ENCODE results near the gene NDFIP1. TPM values are rescaled to one million over a fixed set of nuclear protein-coding genes. Genes with fewer than 3 reads are reported as not detected.

NDFIP1 gene
- total RNA-seq, 4 donors from 2014 or later = 19.1 to 92.2 (median 65.6) TPM

DNA sequence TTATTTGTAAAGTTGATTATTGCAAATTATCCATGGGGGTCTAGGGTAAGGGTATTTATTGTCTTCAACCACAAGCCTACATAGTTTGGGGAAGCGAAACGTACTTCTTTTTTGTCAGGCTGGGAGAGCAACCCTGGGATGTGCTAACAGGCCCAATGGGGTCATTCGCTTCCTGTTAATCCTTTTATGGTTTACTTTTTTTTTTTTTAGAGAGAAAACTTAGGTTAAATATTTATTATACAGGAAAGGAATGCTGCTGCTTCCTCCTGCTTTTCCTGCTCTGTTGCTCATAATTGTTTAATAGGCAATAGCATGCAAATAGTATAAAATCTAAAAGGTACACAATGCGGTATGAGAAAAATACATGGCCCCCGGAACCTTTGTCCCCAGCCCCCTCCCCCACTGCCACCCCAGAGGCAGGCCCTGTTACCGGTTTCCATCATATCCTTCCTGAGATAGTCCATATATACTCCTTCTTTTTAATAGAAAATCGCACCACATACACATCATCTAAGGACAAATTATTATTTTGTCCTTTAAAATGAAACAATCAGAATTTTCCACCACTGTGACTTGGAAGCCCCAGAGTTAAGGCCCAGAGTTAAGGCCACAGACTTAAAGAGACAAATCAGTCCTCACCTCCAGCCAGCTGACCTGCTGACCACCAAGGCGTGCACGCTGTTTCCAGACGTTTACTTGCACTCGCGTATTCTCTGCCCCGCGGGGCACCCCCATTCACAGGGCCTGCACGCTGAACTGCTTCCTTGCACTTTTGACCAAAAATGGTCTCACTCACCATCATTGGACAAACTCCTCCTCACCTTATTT, 83.9 kb downstream of the NDFIP1 start:
- Histone ChIP-seq H3K27ac (no peak overlapping the region), H3K36me3 (no peaks in the 10 kb centered on the region), H3K27me3 (no peaks in the 10 kb centered on the region), H3K4me1 (no peaks in the 10 kb centered on the region), H3K9me3 (no peaks in the 10 kb centered on the region), H3K4me3 (no peak overlapping the region)
- in situ Hi-C loops (cut with MboI; ENCODE audit: low pct_ligation_motif_present in 1 of 4, low pct_unique_long_range_greater_than_20kb in 1 of 4, low sequenced_read_pairs in 3 of 4) (no loop called here), intact Hi-C loops (cut with DNase I; ENCODE audit: low total_unique reads) (no loop called here)
- no peak for DNase-seq
- 74 to 75% methylated on average over 14 to 15 of the region's 15 CpGs for WGBS, 2 donors (ENCODE audit: low coverage in 1 of 2)
- TF ChIP-seq POLR2A (IDR thresholded peaks at IDR 0.05) = no peak
- TF ChIP-seq, protein P1, sequence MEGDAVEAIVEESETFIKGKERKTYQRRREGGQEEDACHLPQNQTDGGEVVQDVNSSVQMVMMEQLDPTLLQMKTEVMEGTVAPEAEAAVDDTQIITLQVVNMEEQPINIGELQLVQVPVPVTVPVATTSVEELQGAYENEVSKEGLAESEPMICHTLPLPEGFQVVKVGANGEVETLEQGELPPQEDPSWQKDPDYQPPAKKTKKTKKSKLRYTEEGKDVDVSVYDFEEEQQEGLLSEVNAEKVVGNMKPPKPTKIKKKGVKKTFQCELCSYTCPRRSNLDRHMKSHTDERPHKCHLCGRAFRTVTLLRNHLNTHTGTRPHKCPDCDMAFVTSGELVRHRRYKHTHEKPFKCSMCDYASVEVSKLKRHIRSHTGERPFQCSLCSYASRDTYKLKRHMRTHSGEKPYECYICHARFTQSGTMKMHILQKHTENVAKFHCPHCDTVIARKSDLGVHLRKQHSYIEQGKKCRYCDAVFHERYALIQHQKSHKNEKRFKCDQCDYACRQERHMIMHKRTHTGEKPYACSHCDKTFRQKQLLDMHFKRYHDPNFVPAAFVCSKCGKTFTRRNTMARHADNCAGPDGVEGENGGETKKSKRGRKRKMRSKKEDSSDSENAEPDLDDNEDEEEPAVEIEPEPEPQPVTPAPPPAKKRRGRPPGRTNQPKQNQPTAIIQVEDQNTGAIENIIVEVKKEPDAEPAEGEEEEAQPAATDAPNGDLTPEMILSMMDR (IDR thresholded peaks at IDR 0.05) = no peak
- TF ChIP-seq POLR2AphosphoS5 (IDR thresholded peaks at IDR 0.05) = no peak
- no peak for TF ChIP-seq EP300 (IDR thresholded peaks at IDR 0.05; ENCODE audit: low read depth)

DNA sequence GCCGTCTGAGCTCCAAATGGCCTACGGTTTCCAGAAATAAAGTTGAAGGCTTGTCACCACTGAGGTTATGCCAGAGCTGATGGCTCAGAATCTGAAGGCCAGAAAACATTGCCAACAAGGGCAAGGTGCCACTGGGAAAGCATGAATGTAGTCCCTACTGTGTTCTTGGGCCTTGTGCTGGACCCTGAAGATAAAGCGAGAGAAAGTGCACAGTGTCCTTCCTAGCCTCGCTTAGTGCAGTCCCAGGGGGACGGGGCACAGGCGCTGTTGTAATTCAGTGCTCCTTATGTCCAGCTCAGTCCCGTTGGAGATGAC, 84.5 kb downstream of the NDFIP1 start:
- intact Hi-C loops (cut with DNase I; ENCODE audit: low total_unique reads) = no loop called here

DNA sequence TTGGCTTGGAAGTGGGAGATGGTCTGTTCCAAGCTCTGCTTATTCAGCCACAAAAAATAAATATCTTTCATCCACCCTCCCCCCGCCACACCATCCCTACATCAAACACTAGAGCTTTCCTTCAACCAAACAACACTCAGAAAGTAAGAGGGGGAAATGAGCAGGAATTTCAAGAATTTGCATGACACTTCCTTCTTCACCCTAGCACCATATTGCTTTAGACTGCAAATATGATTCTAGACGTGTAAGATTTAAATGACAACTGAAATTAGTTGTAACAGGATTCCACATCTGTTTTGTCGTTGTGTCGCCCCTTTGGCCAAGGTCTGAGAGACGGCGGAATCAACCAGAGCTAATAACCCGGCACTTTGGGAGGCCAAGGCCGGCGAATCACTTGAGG, 88.5 kb downstream of the NDFIP1 start:
- no peaks in the 10 kb centered on the region for H3K9me3 ChIP-seq
- H3K27ac ChIP-seq = no peak overlapping the region
- intact Hi-C loops (cut with DNase I; ENCODE audit: low total_unique reads) (no loop called here), in situ Hi-C loops (cut with MboI; ENCODE audit: low pct_ligation_motif_present in 1 of 4, low pct_unique_long_range_greater_than_20kb in 1 of 4, low sequenced_read_pairs in 3 of 4) (no loop called here)
- no peaks in the 10 kb centered on the region for H3K27me3 ChIP-seq
- WGBS, 2 donors (ENCODE audit: low coverage in 1 of 2) = 85 to 90% methylated on average over 9 of the region's 9 CpGs
- no peaks in the 10 kb centered on the region for H3K4me1 ChIP-seq
- no peak overlapping the region for H3K4me3 ChIP-seq
- DNase-seq = no peak
- TF ChIP-seq POLR2A (IDR thresholded peaks at IDR 0.05) = no peak
- no peak for TF ChIP-seq POLR2AphosphoS5 (IDR thresholded peaks at IDR 0.05)
- no peak for TF ChIP-seq EP300 (IDR thresholded peaks at IDR 0.05; ENCODE audit: low read depth)
- TF ChIP-seq, protein P1 (IDR thresholded peaks at IDR 0.05) = no peak
- H3K36me3 ChIP-seq = no peaks in the 10 kb centered on the region

More for the DNA sequence above, 84.5 kb downstream of the NDFIP1 start:
- Histone ChIP-seq H3K9me3 (no peaks in the 10 kb centered on the region), H3K27me3 (no peaks in the 10 kb centered on the region), H3K27ac (no peak overlapping the region), H3K36me3 (no peaks in the 10 kb centered on the region), H3K4me1 (no peaks in the 10 kb centered on the region), H3K4me3 (no peak overlapping the region)
- WGBS, 2 donors (ENCODE audit: low coverage in 1 of 2) = 85 to 86% methylated on average over 7 of the region's 7 CpGs
- in situ Hi-C loops (cut with MboI; ENCODE audit: low pct_ligation_motif_present in 1 of 4, low pct_unique_long_range_greater_than_20kb in 1 of 4, low sequenced_read_pairs in 3 of 4) = no loop called here
- no peak for TF ChIP-seq EP300 (IDR thresholded peaks at IDR 0.05; ENCODE audit: low read depth)
- TF ChIP-seq POLR2A (IDR thresholded peaks at IDR 0.05) = no peak
- TF ChIP-seq POLR2AphosphoS5 (IDR thresholded peaks at IDR 0.05) = no peak
- TF ChIP-seq, protein P1 (IDR thresholded peaks at IDR 0.05) = no peak
- no peak for DNase-seq

DNA sequence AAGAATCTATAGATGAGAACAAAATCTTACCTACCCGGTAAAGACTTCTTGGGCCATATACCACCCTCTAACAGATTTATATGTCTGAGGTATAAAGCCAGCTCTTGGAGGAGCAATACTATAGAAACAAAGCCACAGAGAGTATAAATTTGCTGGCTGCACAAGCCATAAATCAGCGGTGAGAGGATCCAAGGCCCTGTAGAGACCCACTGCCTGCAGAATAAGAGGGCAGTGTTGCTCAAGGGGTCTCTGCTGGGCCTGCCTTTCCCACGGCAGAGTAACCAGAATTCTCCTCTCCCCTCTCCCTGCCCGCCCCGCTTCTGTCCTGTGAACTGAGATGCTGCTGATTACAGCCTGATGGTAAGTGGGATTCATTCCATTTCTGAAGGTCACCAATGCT, 89.2 kb downstream of the NDFIP1 start:
- DNase-seq = no peak
- no peaks in the 10 kb centered on the region for H3K27me3 ChIP-seq
- in situ Hi-C loops (cut with MboI; ENCODE audit: low pct_ligation_motif_present in 1 of 4, low pct_unique_long_range_greater_than_20kb in 1 of 4, low sequenced_read_pairs in 3 of 4) (no loop called here), intact Hi-C loops (cut with DNase I; ENCODE audit: low total_unique reads) (no loop called here)
- no peak overlapping the region for H3K27ac ChIP-seq
- 86 to 100% methylated on average over 1 to 5 of the region's 5 CpGs for WGBS, 2 donors (ENCODE audit: low coverage in 1 of 2)
- H3K9me3 ChIP-seq = no peaks in the 10 kb centered on the region
- no peak overlapping the region for H3K4me3 ChIP-seq
- TF ChIP-seq EP300 (IDR thresholded peaks at IDR 0.05; ENCODE audit: low read depth) = no peak
- TF ChIP-seq, protein P1 (IDR thresholded peaks at IDR 0.05) = no peak
- TF ChIP-seq POLR2A (IDR thresholded peaks at IDR 0.05) = no peak
- TF ChIP-seq POLR2AphosphoS5 (IDR thresholded peaks at IDR 0.05) = no peak
- H3K4me1 ChIP-seq = no peaks in the 10 kb centered on the region
- H3K36me3 ChIP-seq = no peaks in the 10 kb centered on the region

Measured in transverse colon (tissue), 4 donors.